OCI-LY1 (cell line): Measurements from ENCODE around the gene USP13.

Experiments
- H2AFZ ChIP-seq: fragments of 200-600 bp; sonication (generic), shearing (Covaris generic); 2 replicates; pipeline ENCODE4 v1.6.0; 2014; ENCODE audit warnings: antibody characterized with exemption, mild to moderate bottlenecking, low read length
- H3F3A ChIP-seq: fragments of 200-600 bp; sonication (generic), shearing (Covaris generic); 2 replicates; pipeline ENCODE4 v1.6.0; 2014; ENCODE audit warnings: mild to moderate bottlenecking, antibody characterized with exemption, low read length, moderate library complexity; ENCODE audit not compliant: insufficient read depth
- H3K27ac ChIP-seq: fragments of 200-600 bp; sonication (generic); 2 replicates; pipeline ENCODE4 v1.5.1; 2014; ENCODE audit warnings: low read length, mixed run types, mild to moderate bottlenecking, low read depth; ENCODE audit not compliant: poor library complexity, severe bottlenecking
- H3K27me3 ChIP-seq: fragments of 200-600 bp; sonication (generic); 2 replicates; pipeline ENCODE4 v1.6.0; 2014; ENCODE audit warnings: antibody characterized with exemption, mild to moderate bottlenecking, low read length, moderate library complexity; ENCODE audit not compliant: insufficient read depth
- H3K36me3 ChIP-seq: fragments of 200-600 bp; sonication (generic); 2 replicates; pipeline ENCODE4 v1.6.1; 2014; ENCODE audit warnings: mild to moderate bottlenecking, antibody characterized with exemption, low read length, moderate library complexity, mixed read lengths; ENCODE audit not compliant: insufficient read depth
- H3K4me1 ChIP-seq: fragments of 200-600 bp; sonication (generic); 2 replicates; pipeline ENCODE4 v1.5.1; 2014; ENCODE audit warnings: mild to moderate bottlenecking, low read length, moderate library complexity; ENCODE audit not compliant: insufficient read depth, severe bottlenecking
- H3K4me2 ChIP-seq: fragments of 200-600 bp; sonication (generic), shearing (Covaris generic); 2 replicates; pipeline ENCODE4 v1.6.1; 2014; ENCODE audit warnings: low read length
- H3K4me3 ChIP-seq: fragments of 200-600 bp; sonication (generic); 2 replicates; pipeline ENCODE4 v1.5.1; 2014; ENCODE audit warnings: low read length, low read depth, mild to moderate bottlenecking, mixed read lengths; ENCODE audit not compliant: poor library complexity, severe bottlenecking
- H3K79me2 ChIP-seq: fragments of 200-600 bp; shearing (Covaris generic); 2 replicates; pipeline ENCODE4 v1.6.1; 2016; ENCODE audit warnings: mixed run types, low read length, mixed read lengths; ENCODE audit not compliant: insufficient read depth
- H3K9ac ChIP-seq: fragments of 200-600 bp; sonication (generic), shearing (Covaris generic); 2 replicates; pipeline ENCODE4 v1.6.1; 2014; ENCODE audit warnings: mild to moderate bottlenecking, low read length, mixed read lengths
- H3K9me2 ChIP-seq: fragments of 200-600 bp; sonication (generic), shearing (Covaris generic); 2 replicates; pipeline ENCODE4 v1.6.1; 2014; ENCODE audit warnings: low read depth, mild to moderate bottlenecking, low read length, mixed read lengths
- H3K9me3 ChIP-seq: fragments of 200-600 bp; shearing (Covaris generic); 2 replicates; pipeline ENCODE4 v1.6.1; 2014; ENCODE audit warnings: low read length, mixed read lengths
- H4K20me1 ChIP-seq: fragments of 200-600 bp; sonication (generic), shearing (Covaris generic); 2 replicates; pipeline ENCODE4 v1.6.0; 2016; ENCODE audit warnings: mild to moderate bottlenecking, low read length; ENCODE audit not compliant: insufficient read depth
- EZH2 ChIP-seq: fragments of 200-600 bp; sonication (generic), shearing (Covaris generic); IDR thresholded peaks from 2 replicates; pipeline ENCODE4 v1.8.0; 2017; ENCODE audit warnings: borderline replicate concordance, mixed run types, mild to moderate bottlenecking, antibody characterized with exemption, low read length, moderate library complexity, mixed read lengths
- TF ChIP-seq, protein P1 (sequence below): fragments of 200-600 bp; sonication (generic), shearing (Covaris generic); IDR thresholded peaks from 2 replicates; pipeline ENCODE4 v1.5.1; 2017; ENCODE audit warnings: mild to moderate bottlenecking, antibody characterized with exemption, low read length, moderate library complexity, mixed read lengths

The USP13 gene

DNA sequence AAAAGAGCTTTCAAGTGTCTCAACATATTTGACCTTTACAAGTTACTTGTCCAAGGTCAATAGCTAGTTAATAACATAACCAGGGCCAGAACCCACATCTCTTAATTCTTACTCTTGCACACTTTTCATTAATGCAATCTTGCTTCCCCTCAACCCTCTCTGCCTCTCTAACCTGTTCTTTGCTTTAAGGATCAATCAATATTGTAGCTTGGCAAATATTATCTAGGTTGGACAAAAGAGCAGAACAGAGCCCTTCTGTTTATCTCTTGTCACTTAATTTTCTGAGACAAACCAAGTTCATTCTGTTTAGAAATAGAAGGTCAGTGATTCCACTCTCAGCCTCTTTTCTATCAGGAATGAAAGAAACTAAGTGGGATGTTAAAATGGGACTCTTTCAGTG lies 180.5 kb downstream of the USP13 start:
- no peaks in the 10 kb centered on the region for H3K4me1 ChIP-seq
- H3K27me3 ChIP-seq = no peaks in the 10 kb centered on the region
- no peaks in the 10 kb centered on the region for H4K20me1 ChIP-seq
- H3K9me2 ChIP-seq = no peaks in the 10 kb centered on the region
- H3K79me2 ChIP-seq = no peaks in the 10 kb centered on the region
- H3K4me2 ChIP-seq = no peak overlapping the region
- no peaks in the 10 kb centered on the region for H3K9me3 ChIP-seq
- no peaks in the 10 kb centered on the region for H3F3A ChIP-seq
- H3K9ac ChIP-seq = no peak overlapping the region
- no peaks in the 10 kb centered on the region for H3K36me3 ChIP-seq
- TF ChIP-seq, protein P1, sequence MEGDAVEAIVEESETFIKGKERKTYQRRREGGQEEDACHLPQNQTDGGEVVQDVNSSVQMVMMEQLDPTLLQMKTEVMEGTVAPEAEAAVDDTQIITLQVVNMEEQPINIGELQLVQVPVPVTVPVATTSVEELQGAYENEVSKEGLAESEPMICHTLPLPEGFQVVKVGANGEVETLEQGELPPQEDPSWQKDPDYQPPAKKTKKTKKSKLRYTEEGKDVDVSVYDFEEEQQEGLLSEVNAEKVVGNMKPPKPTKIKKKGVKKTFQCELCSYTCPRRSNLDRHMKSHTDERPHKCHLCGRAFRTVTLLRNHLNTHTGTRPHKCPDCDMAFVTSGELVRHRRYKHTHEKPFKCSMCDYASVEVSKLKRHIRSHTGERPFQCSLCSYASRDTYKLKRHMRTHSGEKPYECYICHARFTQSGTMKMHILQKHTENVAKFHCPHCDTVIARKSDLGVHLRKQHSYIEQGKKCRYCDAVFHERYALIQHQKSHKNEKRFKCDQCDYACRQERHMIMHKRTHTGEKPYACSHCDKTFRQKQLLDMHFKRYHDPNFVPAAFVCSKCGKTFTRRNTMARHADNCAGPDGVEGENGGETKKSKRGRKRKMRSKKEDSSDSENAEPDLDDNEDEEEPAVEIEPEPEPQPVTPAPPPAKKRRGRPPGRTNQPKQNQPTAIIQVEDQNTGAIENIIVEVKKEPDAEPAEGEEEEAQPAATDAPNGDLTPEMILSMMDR = no peak
- no peak for TF ChIP-seq EZH2
- no peak overlapping the region for H2AFZ ChIP-seq
- no peak overlapping the region for H3K27ac ChIP-seq
- H3K4me3 ChIP-seq = no peak overlapping the region

DNA sequence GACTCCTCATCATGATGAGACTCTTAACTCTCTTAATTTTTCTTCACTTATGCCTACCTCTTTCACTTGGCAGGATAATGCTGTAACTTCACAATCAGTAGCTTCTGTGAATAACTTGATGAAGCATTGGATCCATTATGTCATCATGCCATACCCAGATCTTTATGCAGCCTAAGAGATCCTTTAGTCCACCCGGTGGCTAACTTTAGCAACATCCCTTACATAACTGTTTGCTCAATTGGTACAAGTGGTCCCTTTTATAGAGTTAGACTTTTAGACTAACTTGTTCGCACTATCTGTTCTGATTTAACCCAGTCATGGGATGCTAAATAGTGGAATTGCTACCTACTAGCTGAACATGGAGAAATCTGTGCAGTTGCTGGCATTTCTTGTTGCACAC lies 184.5 kb downstream of the USP13 start:
- Histone ChIP-seq H3K9ac (no peak overlapping the region), H3K4me3 (no peak overlapping the region)
- TF ChIP-seq, protein P1 = no peak
- no peak for TF ChIP-seq EZH2

More for the DNA sequence above, 184.5 kb downstream of the USP13 start:
- H3K36me3 ChIP-seq = no peaks in the 10 kb centered on the region
- no peaks in the 10 kb centered on the region for H3K9me3 ChIP-seq
- H3K27me3 ChIP-seq = no peaks in the 10 kb centered on the region
- no peaks in the 10 kb centered on the region for H3K9me2 ChIP-seq
- no peak overlapping the region for H3K27ac ChIP-seq
- H4K20me1 ChIP-seq = no peaks in the 10 kb centered on the region
- H3K4me2 ChIP-seq = no peak overlapping the region
- no peak overlapping the region for H2AFZ ChIP-seq
- H3F3A ChIP-seq = no peaks in the 10 kb centered on the region
- no peaks in the 10 kb centered on the region for H3K79me2 ChIP-seq
- peaks cover 4% of the 10 kb centered on the region for H3K4me1 ChIP-seq
